Gastrocnemius medialis (tissue), 4 donors: Measurements from ENCODE around the gene STN1. TPM values are rescaled to one million over a fixed set of nuclear protein-coding genes. Genes with fewer than 3 reads are reported as not detected.
A peak's percentile ranks its signal among the peaks of the same experiment; 100 is the strongest.

Experiments
- ATAC-seq, 2 donors: fragments of 150-250 bp; one replicate each; pipeline ENCODE4 v1.9.1; 2016
- DNase-seq, 2 donors: peaks; one replicate each; pipeline ENCODE4 v3.0.0-alpha.2; 2019
- H3K27ac ChIP-seq, 4 donors: fragments of 200-600 bp; sonication (generic); 1 replicate in 1 of 4; 2 replicates in 3 of 4; pipeline ENCODE4 v1.5.1; 2016 to 2018; ENCODE audit warnings: mild to moderate bottlenecking in 2 of 4, moderate library complexity in 1 of 4
- H3K27me3 ChIP-seq, 3 donors: fragments of 200-600 bp; sonication (generic) in 2 of 3; 1 replicate in 1 of 3; 2 replicates in 2 of 3; pipeline versions ENCODE4 v1.5.1 to v1.6.0; 2016 to 2019; ENCODE audit warnings: mild to moderate bottlenecking in 1 of 3, moderate library complexity in 1 of 3
- H3K36me3 ChIP-seq, 2 donors: fragments of 200-600 bp; sonication (generic) in 1 of 2; one replicate each; pipeline ENCODE4 v1.5.1; 2017 to 2018
- H3K4me1 ChIP-seq, 2 donors: fragments of 200-600 bp; sonication (generic) in 1 of 2; one replicate each; pipeline ENCODE4 v1.5.1; 2016 to 2017; ENCODE audit warnings: mild to moderate bottlenecking in 2 of 2
- H3K4me3 ChIP-seq, 4 donors: fragments of 200-600 bp; sonication (generic) in 3 of 4; 1 replicate in 1 of 4; 2 replicates in 3 of 4; pipeline ENCODE4 v1.5.1; 2016 to 2019; ENCODE audit warnings: mild to moderate bottlenecking in 2 of 4
- H3K9me3 ChIP-seq, 3 donors: fragments of 200-600 bp; sonication (generic) in 2 of 3; 1 replicate in 1 of 3; 2 replicates in 2 of 3; pipeline ENCODE4 v1.5.1; 2016 to 2019
- POLR2A ChIP-seq, 2 donors: fragments of 450-650 bp; IDR thresholded peaks; one replicate each; pipeline ENCODE4 v1.6.1; 2017; ENCODE audit warnings: antibody characterized with exemption in 2 of 2, mild to moderate bottlenecking in 2 of 2, moderate library complexity in 2 of 2
- in situ Hi-C, 4 donors: fragments of 200-750 bp; cut with MboI; loops; one replicate each; pipeline versions ENCODE4 v1.15.0 to v1.8.0; 2017; ENCODE audit warnings: low sequenced_read_pairs in 4 of 4
- intact Hi-C: fragments of 100-400 bp; cut with DNase I; formaldehyde crosslinking; loops from one replicate; pipeline ENCODE4 v1.15.1; 2023; ENCODE audit warnings: low total_unique reads
- total RNA-seq, 4 donors: library from RNA; depleted of rRNA; stranded (reverse); fragments of >200 nt; gene quantifications; one replicate each; pipeline versions ENCODE4 v1.1.0 to v1.2.3, GENCODE V29; 2016
- TF ChIP-seq, protein P1 (sequence below), 5 experiments: fragments of 450-650 bp in 3 of 5; fragments of 200-600 bp in 2 of 5; sonication (generic) in 2 of 5; IDR thresholded peaks in 4 of 5; conservative IDR thresholded peaks in 1 of 5; 1 replicate in 4 of 5; 2 replicates in 1 of 5; pipeline ENCODE4 v1.5.1; 2016 to 2019; ENCODE audit warnings: antibody characterized with exemption in 5 of 5, mild to moderate bottlenecking in 3 of 5, moderate library complexity in 3 of 5

STN1 gene
- total RNA-seq, 4 donors from 2014 or later: 15.1 to 24.7 (median 20.5) TPM

DNA sequence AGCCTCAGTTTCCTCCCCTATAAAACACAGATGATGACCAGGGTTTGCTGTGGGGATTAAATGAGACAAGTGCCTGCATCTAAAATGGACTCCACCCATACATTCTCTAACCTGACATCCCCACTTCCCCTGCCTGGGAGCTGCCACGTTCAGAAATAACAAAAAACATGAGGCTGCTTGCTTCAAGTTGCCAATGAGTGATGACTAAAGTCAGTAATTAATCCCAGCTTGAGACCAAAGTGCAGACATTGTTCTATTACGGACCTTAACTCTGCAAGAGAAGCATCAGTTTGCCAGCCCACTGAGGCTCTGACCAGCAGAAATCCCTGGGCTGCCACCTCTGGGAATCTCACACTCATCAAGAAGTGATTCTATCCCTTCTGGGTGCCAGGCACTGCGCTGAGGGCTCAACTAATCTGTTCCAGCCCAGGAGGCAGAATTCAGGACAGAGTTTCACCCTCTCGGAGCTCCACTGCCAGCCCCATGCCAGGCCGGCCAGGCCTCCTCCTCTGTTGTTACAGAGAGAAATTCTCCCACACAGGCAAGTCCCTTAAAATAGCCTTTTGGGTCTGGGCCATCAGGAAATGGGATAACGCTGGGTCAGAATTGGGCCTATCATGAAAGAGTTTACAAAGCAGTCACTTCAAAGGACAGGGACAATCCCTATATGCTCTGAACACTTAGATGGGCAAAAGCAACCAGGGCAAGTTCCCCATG is 74.0 kb downstream of the STN1 start:
- Histone ChIP-seq H3K36me3 (no peaks in the 10 kb centered on the region), H3K9me3 (no peaks in the 10 kb centered on the region), H3K4me3 (no peak overlapping the region), H3K4me1 (peaks cover 73 to 75% of the 10 kb centered on the region in 2 donors), H3K27ac (peak overlapping the region; percentile 74 to 86 (median 82)), H3K27me3 (no peaks in the 10 kb centered on the region)
- ATAC-seq: peak; percentile 68 to 78
- peak; percentile 33 to 38 for TF ChIP-seq POLR2A (IDR thresholded peaks at IDR 0.05)
- TF ChIP-seq, protein P1, sequence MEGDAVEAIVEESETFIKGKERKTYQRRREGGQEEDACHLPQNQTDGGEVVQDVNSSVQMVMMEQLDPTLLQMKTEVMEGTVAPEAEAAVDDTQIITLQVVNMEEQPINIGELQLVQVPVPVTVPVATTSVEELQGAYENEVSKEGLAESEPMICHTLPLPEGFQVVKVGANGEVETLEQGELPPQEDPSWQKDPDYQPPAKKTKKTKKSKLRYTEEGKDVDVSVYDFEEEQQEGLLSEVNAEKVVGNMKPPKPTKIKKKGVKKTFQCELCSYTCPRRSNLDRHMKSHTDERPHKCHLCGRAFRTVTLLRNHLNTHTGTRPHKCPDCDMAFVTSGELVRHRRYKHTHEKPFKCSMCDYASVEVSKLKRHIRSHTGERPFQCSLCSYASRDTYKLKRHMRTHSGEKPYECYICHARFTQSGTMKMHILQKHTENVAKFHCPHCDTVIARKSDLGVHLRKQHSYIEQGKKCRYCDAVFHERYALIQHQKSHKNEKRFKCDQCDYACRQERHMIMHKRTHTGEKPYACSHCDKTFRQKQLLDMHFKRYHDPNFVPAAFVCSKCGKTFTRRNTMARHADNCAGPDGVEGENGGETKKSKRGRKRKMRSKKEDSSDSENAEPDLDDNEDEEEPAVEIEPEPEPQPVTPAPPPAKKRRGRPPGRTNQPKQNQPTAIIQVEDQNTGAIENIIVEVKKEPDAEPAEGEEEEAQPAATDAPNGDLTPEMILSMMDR (IDR thresholded peaks at IDR 0.05 in 4 of 5, conservative IDR thresholded peaks at IDR 0.05 in 1 of 5): no peak
- intact Hi-C loops (no loop called here), in situ Hi-C loops (loop anchor here in 1 of 4 donors (10.0 kb wide), 1 partner anchor 79 kb away; no protein-coding TSS in a partner anchor)
- peak; percentile 70 to 89 for DNase-seq

DNA sequence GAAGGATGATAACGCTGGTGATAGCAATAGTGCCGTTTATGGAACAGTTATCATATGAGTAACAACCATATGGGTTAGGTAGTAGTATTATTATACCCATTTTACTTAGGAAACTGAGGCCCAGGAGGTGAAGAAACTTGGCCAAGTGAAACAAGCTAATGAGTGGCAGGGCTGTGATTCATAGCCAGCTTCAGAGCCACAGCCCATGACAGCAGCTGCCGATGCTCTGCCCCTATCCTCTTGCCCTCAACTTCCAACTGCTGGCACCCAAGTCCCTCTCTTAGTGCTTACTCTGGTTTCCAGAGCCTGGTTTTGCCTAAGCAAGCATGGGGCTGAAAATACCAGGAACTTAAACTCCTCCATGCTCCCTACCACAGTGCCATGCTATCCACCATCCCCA is 74.9 kb downstream of the STN1 start:
- Histone ChIP-seq H3K36me3 (no peaks in the 10 kb centered on the region), H3K4me3 (no peak overlapping the region), H3K9me3 (no peaks in the 10 kb centered on the region), H3K4me1 (peaks cover 82 to 85% of the 10 kb centered on the region in 2 donors), H3K27me3 (no peaks in the 10 kb centered on the region), H3K27ac (peak overlapping the region; percentile 74 to 86 (median 82))
- intact Hi-C loops: no loop called here
- no peak for DNase-seq
- no peak for ATAC-seq
- TF ChIP-seq POLR2A (IDR thresholded peaks at IDR 0.05): no peak
- TF ChIP-seq, protein P1 (IDR thresholded peaks at IDR 0.05 in 4 of 5, conservative IDR thresholded peaks at IDR 0.05 in 1 of 5): no peak
- in situ Hi-C loops: loop anchor here in 1 of 4 donors (10.0 kb wide), 1 partner anchor 78 kb away; no protein-coding TSS in a partner anchor

DNA sequence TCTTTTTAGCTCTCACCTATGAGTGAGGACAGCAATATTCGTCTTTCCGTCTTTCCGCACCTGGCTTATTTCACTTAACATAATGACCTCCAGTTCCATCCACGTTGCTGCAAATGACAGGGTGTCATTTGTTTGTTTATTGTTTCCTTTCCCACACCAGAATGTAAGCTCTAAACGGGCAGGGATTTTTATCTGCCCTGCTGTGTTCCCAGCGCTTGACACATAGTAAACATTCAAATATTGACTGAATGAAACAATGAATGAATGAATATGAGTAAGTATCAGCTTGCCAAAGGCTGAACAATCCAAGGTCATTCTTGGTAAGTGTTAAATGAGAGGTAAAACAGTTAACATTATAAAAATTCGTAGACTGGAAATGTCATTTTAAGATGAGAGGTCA is 75.4 kb downstream of the STN1 start:
- intact Hi-C loops: no loop called here
- H3K4me1 ChIP-seq: peaks cover 86 to 89% of the 10 kb centered on the region in 2 donors
- H3K36me3 ChIP-seq: no peaks in the 10 kb centered on the region
- DNase-seq (no peak), ATAC-seq (no peak)
- in situ Hi-C loops: loop anchor here in 1 of 4 donors (10.0 kb wide), 1 partner anchor 78 kb away; no protein-coding TSS in a partner anchor
- no peak for TF ChIP-seq POLR2A (IDR thresholded peaks at IDR 0.05)
- TF ChIP-seq, protein P1 (IDR thresholded peaks at IDR 0.05 in 4 of 5, conservative IDR thresholded peaks at IDR 0.05 in 1 of 5): no peak
- H3K27me3 ChIP-seq: no peaks in the 10 kb centered on the region
- no peak overlapping the region for H3K4me3 ChIP-seq
- H3K9me3 ChIP-seq: no peaks in the 10 kb centered on the region
- H3K27ac ChIP-seq: peak overlapping the region; percentile 11 to 83 (median 78)

DNA sequence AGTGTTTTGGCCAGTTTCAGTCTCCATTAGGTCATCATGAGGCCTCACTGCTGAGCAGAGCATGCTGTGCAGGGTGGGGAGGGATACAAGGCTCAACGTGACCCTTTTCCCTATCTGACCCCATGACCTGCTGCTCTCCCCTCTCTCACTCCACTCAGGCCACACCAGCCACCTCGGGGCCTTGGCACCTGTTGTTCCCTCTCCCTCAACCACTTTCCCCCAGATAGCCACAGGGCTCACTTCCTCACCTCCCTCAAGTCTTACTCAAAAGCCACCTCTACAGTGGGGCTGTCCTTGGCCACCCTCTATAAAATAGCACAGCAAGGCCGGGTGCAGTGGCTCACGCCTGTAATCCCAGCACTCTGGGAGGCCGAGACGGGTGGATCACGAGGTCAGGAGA is 76.5 kb downstream of the STN1 start:
- DNase-seq: no peak
- Histone ChIP-seq H3K4me3 (no peak overlapping the region), H3K4me1 (peaks cover 86 to 89% of the 10 kb centered on the region in 2 donors), H3K9me3 (no peaks in the 10 kb centered on the region), H3K27ac (peak overlapping the region; percentile 81 to 87 (median 84)), H3K36me3 (no peaks in the 10 kb centered on the region), H3K27me3 (no peaks in the 10 kb centered on the region)
- TF ChIP-seq, protein P1 (IDR thresholded peaks at IDR 0.05 in 4 of 5, conservative IDR thresholded peaks at IDR 0.05 in 1 of 5): no peak
- TF ChIP-seq POLR2A (IDR thresholded peaks at IDR 0.05): no peak
- intact Hi-C loops (loop anchor here (2.0 kb wide), 1 partner anchor 69 kb away; no protein-coding TSS in a partner anchor), in situ Hi-C loops (loop anchor here in 1 of 4 donors (10.0 kb wide), 1 partner anchor 77 kb away; no protein-coding TSS in a partner anchor)
- no peak for ATAC-seq
